Lower leg skin (tissue), 3 donors: Measurements from ENCODE around the gene HK2.

Experiments
- CTCF ChIP-seq, 3 donors: fragments of 450-650 bp; IDR thresholded peaks; one replicate each; pipeline ENCODE4 v1.5.1; 2016; ENCODE audit warnings: antibody characterized with exemption in 3 of 3, mild to moderate bottlenecking in 3 of 3, moderate library complexity in 2 of 3
- POLR2A ChIP-seq, 2 donors: fragments of 450-650 bp; IDR thresholded peaks; one replicate each; pipeline ENCODE4 v1.6.1; 2016 to 2017; ENCODE audit warnings: antibody characterized with exemption in 2 of 2, mild to moderate bottlenecking in 1 of 2, moderate library complexity in 1 of 2

- no peak for TF ChIP-seq CTCF (IDR thresholded peaks at IDR 0.05)
- TF ChIP-seq POLR2A (IDR thresholded peaks at IDR 0.05) = no peak
Measured at GRCh38 chr2:74867841-74868658, 34.1 kb downstream of the HK2 start.
